BE2C (cell line): Measurements from ENCODE around the gene GPR62.

ENCODE experiments used
- DNase-seq: peaks from one replicate; pipeline ENCODE4 v3.0.0-alpha.2; 2020
- H3K27me3 ChIP-seq: fragments of 250-450 bp; sonication (Bioruptor Pico); 2 replicates; pipeline ENCODE4 v1.5.1; 2020; ENCODE audit warnings: mild to moderate bottlenecking
- H3K36me3 ChIP-seq: fragments of 250-450 bp; sonication (Bioruptor Pico); 2 replicates; pipeline ENCODE4 v1.5.1; 2020; ENCODE audit warnings: mild to moderate bottlenecking
- H3K4me1 ChIP-seq: fragments of 250-450 bp; sonication (Bioruptor Pico); 2 replicates; pipeline ENCODE4 v1.5.1; 2020
- H3K4me3 ChIP-seq: 2 replicates; pipeline ENCODE4 v1.5.1; 2011; ENCODE audit warnings: low read depth, low read length
- H3K9me3 ChIP-seq: fragments of 250-450 bp; sonication (Bioruptor Pico); 2 replicates; pipeline ENCODE4 v1.5.1; 2020
- TF ChIP-seq, protein P1 (sequence below): IDR thresholded peaks from 2 replicates; pipeline ENCODE4 v1.5.1; 2012; ENCODE audit warnings: mild to moderate bottlenecking, low read depth, low read length

GPR62 gene

DNA sequence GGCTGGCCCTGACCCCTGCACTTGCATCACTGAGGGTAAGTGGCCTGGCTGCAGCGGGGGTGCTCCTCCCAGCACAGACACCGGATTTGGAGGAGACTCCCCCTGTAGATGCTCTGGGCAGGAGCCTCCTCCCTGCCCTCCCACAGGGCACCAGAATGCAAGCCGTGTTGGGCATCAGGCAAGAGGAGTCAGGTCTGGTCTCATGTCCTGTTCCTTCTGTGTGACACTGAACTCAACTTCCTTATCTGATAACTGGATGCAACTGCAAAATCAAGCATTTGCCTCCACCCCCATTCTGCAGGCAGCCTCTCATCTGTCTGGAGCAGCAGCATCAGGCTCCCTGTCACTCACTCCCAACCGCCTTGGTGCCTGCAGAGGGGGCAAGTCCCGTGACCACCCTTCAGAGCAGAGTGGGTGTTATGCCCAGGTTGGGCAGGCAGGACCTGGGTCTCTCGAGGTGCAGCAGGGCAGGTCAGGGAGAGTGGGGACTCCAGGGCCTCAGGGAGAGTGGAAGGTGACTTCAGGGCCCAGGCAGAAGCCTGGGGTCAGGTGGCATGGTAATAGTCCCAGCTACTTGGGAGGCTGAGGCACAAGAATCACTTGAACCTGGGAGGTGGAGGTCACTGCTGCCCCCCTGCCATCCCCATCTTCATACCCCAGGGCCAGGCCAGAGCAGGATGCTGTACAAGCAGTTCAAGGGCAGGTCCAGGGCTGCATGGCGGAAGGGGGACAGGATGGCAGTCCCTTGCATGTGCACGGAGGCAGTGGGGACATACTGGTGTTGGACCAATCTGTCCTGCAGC lies 51.0 kb downstream of the GPR62 start:
- 0 out of 2 replicates have a peak overlapping the region, but pooled peaks have one; percentile 7 for H3K4me3 ChIP-seq

DNA sequence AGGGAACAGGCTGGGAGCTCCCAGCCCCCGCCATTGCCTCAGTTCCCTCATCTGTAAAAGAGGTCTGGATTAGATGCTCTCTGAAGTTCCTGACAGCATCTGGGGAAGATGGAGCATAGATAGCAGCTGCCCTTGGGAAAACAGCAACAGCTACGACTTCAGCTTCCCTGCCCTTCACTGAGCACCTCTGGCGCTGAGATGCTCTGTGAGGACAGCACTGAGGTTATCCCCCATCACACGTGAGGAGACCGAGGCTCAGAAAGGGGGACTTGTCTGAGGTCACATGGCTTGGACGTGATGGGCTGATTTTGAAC lies 51.6 kb downstream of the GPR62 start:
- DNase-seq: no peak
- Histone ChIP-seq H3K36me3 (no peaks in the 10 kb centered on the region), H3K27me3 (no peaks in the 10 kb centered on the region), H3K4me3 (no peak overlapping the region), H3K9me3 (no peaks in the 10 kb centered on the region), H3K4me1 (peaks cover 8% of the 10 kb centered on the region)
- TF ChIP-seq, protein P1, sequence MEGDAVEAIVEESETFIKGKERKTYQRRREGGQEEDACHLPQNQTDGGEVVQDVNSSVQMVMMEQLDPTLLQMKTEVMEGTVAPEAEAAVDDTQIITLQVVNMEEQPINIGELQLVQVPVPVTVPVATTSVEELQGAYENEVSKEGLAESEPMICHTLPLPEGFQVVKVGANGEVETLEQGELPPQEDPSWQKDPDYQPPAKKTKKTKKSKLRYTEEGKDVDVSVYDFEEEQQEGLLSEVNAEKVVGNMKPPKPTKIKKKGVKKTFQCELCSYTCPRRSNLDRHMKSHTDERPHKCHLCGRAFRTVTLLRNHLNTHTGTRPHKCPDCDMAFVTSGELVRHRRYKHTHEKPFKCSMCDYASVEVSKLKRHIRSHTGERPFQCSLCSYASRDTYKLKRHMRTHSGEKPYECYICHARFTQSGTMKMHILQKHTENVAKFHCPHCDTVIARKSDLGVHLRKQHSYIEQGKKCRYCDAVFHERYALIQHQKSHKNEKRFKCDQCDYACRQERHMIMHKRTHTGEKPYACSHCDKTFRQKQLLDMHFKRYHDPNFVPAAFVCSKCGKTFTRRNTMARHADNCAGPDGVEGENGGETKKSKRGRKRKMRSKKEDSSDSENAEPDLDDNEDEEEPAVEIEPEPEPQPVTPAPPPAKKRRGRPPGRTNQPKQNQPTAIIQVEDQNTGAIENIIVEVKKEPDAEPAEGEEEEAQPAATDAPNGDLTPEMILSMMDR: no peak

More for the DNA sequence above, 51.0 kb downstream of the GPR62 start:
- Histone ChIP-seq H3K9me3 (no peaks in the 10 kb centered on the region), H3K27me3 (no peaks in the 10 kb centered on the region), H3K36me3 (no peaks in the 10 kb centered on the region), H3K4me1 (peaks cover 8% of the 10 kb centered on the region)
- DNase-seq: peak; percentile 50
- TF ChIP-seq, protein P1: no peak; the same call in 1 of the 2 replicates
